K562 (cell line): ENCODE data around the gene SCAP. TPM values are rescaled to one million over a fixed set of nuclear protein-coding genes. Genes with fewer than 3 reads are reported as not detected.

ENCODE experiments used
- ARNT ChIP-seq, 2 experiments: fragments of 450-650 bp; IDR thresholded peaks; 2 replicates each; pipeline ENCODE4 v1.6.1; 2016; ENCODE audit warnings: mild to moderate bottlenecking in 1 of 2
- CHD1 ChIP-seq: fragments of 200-600 bp; sonication (generic); IDR thresholded peaks from one replicate; pipeline ENCODE4 v1.6.1; 2012; ENCODE audit warnings: mild to moderate bottlenecking, moderate library complexity, low read length, inconsistent platforms
- LCOR ChIP-seq: sonication (generic); formaldehyde crosslinking; IDR thresholded peaks from 2 replicates; pipeline ENCODE4 v1.8.0; 2022; ENCODE audit warnings: mild to moderate bottlenecking, missing genetic modification reagents
- MYNN ChIP-seq, 2 experiments: sonication (generic); formaldehyde crosslinking in 1 of 2; IDR thresholded peaks; 2 replicates each; pipeline versions ENCODE4 v1.5.0 to v1.6.1; 2016 to 2020; ENCODE audit warnings: antibody characterized with exemption in 1 of 2, missing genetic modification reagents in 1 of 2
- NUFIP1 ChIP-seq: fragments of 450-650 bp; IDR thresholded peaks from 2 replicates; pipeline ENCODE4 v1.6.1; 2018; ENCODE audit not compliant: partially characterized antibody
- PHF21A ChIP-seq: fragments of 450-650 bp; IDR thresholded peaks from 2 replicates; pipeline ENCODE4 v1.6.1; 2017; ENCODE audit warnings: low read depth, borderline replicate concordance
- PRPF4 ChIP-seq: fragments of 200-400 bp; formaldehyde crosslinking; IDR thresholded peaks from one replicate; pipeline ENCODE4 v1.6.1; 2017; ENCODE audit warnings: low read length, low read depth, mild to moderate bottlenecking; ENCODE audit not compliant: insufficient read depth, poor library complexity, severe bottlenecking
- SMARCA5 ChIP-seq: fragments of 450-650 bp; IDR thresholded peaks from 2 replicates; pipeline ENCODE4 v1.6.1; 2016
- TAF15 ChIP-seq: fragments of 200-400 bp; formaldehyde crosslinking; IDR thresholded peaks from 2 replicates; pipeline ENCODE4 v1.6.1; 2017; ENCODE audit warnings: mild to moderate bottlenecking, low read depth, low read length, moderate library complexity
- TCF7 ChIP-seq: sonication (generic); IDR thresholded peaks from 2 replicates; pipeline ENCODE4 v1.6.1; 2016; ENCODE audit warnings: antibody characterized with exemption, borderline replicate concordance
- ZBTB8A ChIP-seq: fragments of 450-650 bp; IDR thresholded peaks from 2 replicates; pipeline ENCODE4 v1.6.1; 2018; ENCODE audit warnings: mild to moderate bottlenecking, moderate library complexity; ENCODE audit not compliant: partially characterized antibody
- ZFX ChIP-seq: sonication (generic); formaldehyde crosslinking; IDR thresholded peaks from 2 replicates; pipeline ENCODE4 v1.8.0; 2022; ENCODE audit warnings: mild to moderate bottlenecking, missing genetic modification reagents, moderate library complexity
- ZNF324 ChIP-seq: fragments of 250-450 bp; sonication (Bioruptor Pico); IDR thresholded peaks from 2 replicates; pipeline ENCODE4 v1.4.0; 2020; ENCODE audit warnings: mild to moderate bottlenecking
- ZNF444 ChIP-seq: fragments of 250-450 bp; sonication (Bioruptor Pico); IDR thresholded peaks from 2 replicates; pipeline ENCODE4 v1.4.0; 2020; ENCODE audit warnings: mild to moderate bottlenecking, moderate library complexity
- polyA plus RNA-seq, 8 experiments: library from polyadenylated mRNA; depleted of rRNA in 4 of 8; stranded (reverse) in 5 of 8; unstranded in 3 of 8; fragments of >200 nt; fragmentation: Nextera tagmentation in 2 of 8; fragmentation: Illumina TruSeq in 1 of 8; extraction: Ambion mirVana in 2 of 8; extraction: Trizol in 1 of 8; gene quantifications; 2 replicates each; pipeline versions ENCODE4 v1.2.1 to v1.2.3, GENCODE V29; 2011 to 2014; ENCODE audit warnings: inconsistent platforms in 1 of 8, missing spikeins in 1 of 8
- total RNA-seq, 7 experiments: library from RNA; depleted of rRNA in 6 of 7; stranded (reverse); fragments of >200 nt in 6 of 7; fragmentation: Illumina TruSeq in 2 of 7; extraction: Trizol in 2 of 7; gene quantifications; 2 replicates each; pipeline versions ENCODE4 v1.2.1 to v1.2.3, GENCODE V29; 2011 to 2021; ENCODE audit warnings: low replicate concordance in 1 of 7
- TF ChIP-seq, protein P1 (sequence below), 2 experiments: fragments of 450-650 bp; IDR thresholded peaks; 2 replicates each; pipeline ENCODE4 v1.6.1; 2018; ENCODE audit warnings: mild to moderate bottlenecking in 2 of 2, low read depth in 1 of 2; ENCODE audit not compliant: partially characterized antibody in 2 of 2
- TF ChIP-seq, protein P2 (sequence below), 2 experiments: fragments of 450-650 bp in 1 of 2; sonication (generic) in 1 of 2; formaldehyde crosslinking in 1 of 2; IDR thresholded peaks in 1 of 2; conservative IDR thresholded peaks in 1 of 2; 2 replicates each; pipeline versions ENCODE4 v1.6.1 to v1.8.1; 2016 to 2023; ENCODE audit warnings: mild to moderate bottlenecking in 2 of 2, moderate library complexity in 2 of 2, inconsistent platforms in 1 of 2, missing genetic modification reagents in 1 of 2
- TF ChIP-seq, protein P3 (sequence below): sonication (generic); formaldehyde crosslinking; IDR thresholded peaks from 2 replicates; pipeline ENCODE4 v1.9.0; 2022; ENCODE audit warnings: mild to moderate bottlenecking, missing genetic modification reagents
- TF ChIP-seq, protein P4 (sequence below): IDR thresholded peaks from 2 replicates; pipeline ENCODE4 v1.6.1; 2014; ENCODE audit warnings: antibody characterized with exemption
- TF ChIP-seq, protein P5 (sequence below): fragments of 250-450 bp; sonication (Bioruptor Pico); IDR thresholded peaks from 2 replicates; pipeline ENCODE4 v1.5.1; 2021; ENCODE audit warnings: mild to moderate bottlenecking

SCAP gene
- total and polyA plus RNA-seq, 9 of the 15 experiments (the other 6 are each of a cell fraction or from before 2014, with no cell fraction given) = 2.6 to 104 (median 37.8) TPM

DNA sequence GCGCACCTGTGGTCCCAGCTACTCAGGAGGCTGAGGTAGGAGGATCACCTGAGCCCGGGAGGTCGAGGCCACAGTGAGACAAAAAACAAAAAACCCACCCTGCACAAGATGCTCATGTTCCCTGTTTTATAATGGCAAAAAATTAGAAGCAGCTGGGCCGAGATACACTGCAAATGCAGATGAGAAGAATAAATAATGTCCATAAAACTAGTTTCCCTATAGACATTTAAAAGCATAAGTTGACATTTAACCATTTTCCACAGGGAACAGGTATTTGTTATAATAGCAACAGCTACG, 537 bp upstream of the SCAP start (continued):
- TF ChIP-seq, protein P1, sequence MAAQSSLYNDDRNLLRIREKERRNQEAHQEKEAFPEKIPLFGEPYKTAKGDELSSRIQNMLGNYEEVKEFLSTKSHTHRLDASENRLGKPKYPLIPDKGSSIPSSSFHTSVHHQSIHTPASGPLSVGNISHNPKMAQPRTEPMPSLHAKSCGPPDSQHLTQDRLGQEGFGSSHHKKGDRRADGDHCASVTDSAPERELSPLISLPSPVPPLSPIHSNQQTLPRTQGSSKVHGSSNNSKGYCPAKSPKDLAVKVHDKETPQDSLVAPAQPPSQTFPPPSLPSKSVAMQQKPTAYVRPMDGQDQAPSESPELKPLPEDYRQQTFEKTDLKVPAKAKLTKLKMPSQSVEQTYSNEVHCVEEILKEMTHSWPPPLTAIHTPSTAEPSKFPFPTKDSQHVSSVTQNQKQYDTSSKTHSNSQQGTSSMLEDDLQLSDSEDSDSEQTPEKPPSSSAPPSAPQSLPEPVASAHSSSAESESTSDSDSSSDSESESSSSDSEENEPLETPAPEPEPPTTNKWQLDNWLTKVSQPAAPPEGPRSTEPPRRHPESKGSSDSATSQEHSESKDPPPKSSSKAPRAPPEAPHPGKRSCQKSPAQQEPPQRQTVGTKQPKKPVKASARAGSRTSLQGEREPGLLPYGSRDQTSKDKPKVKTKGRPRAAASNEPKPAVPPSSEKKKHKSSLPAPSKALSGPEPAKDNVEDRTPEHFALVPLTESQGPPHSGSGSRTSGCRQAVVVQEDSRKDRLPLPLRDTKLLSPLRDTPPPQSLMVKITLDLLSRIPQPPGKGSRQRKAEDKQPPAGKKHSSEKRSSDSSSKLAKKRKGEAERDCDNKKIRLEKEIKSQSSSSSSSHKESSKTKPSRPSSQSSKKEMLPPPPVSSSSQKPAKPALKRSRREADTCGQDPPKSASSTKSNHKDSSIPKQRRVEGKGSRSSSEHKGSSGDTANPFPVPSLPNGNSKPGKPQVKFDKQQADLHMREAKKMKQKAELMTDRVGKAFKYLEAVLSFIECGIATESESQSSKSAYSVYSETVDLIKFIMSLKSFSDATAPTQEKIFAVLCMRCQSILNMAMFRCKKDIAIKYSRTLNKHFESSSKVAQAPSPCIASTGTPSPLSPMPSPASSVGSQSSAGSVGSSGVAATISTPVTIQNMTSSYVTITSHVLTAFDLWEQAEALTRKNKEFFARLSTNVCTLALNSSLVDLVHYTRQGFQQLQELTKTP (IDR thresholded peaks at IDR 0.05; ENCODE audit: low read depth in 1 of 2, partially characterized antibody in 2 of 2) = no peak
- TF ChIP-seq TAF15 (no peak), PHF21A (no peak), TCF7 (no peak), CHD1 (no peak), ZNF324 (CRISPR knock-in tag) (no peak), ZFX (CRISPR knock-in tag) (no peak), ZBTB8A (no peak), MYNN (IDR thresholded peaks at IDR 0.05) (no peak), MYNN (CRISPR knock-in tag; IDR thresholded peaks at IDR 0.05) (no peak), ARNT (IDR thresholded peaks at IDR 0.05) (peak in 1 of 2 experiments; percentile 64; a peak in 1 of 4 replicates), SMARCA5 (peak; percentile 79; the same call in 1 of the 2 replicates), ZNF444 (CRISPR knock-in tag) (no peak), LCOR (CRISPR knock-in tag) (no peak), NUFIP1 (no peak), PRPF4 (no peak)
- TF ChIP-seq, protein P2, sequence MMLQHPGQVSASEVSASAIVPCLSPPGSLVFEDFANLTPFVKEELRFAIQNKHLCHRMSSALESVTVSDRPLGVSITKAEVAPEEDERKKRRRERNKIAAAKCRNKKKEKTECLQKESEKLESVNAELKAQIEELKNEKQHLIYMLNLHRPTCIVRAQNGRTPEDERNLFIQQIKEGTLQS (IDR thresholded peaks at IDR 0.05) = no peak
- TF ChIP-seq, protein P2 (CRISPR knock-in tag; conservative IDR thresholded peaks at IDR 0.05) = 0 out of 2 replicates have a peak, but pooled peaks have one; percentile 36
- TF ChIP-seq, protein P3, sequence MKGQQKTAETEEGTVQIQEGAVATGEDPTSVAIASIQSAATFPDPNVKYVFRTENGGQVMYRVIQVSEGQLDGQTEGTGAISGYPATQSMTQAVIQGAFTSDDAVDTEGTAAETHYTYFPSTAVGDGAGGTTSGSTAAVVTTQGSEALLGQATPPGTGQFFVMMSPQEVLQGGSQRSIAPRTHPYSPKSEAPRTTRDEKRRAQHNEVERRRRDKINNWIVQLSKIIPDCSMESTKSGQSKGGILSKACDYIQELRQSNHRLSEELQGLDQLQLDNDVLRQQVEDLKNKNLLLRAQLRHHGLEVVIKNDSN (CRISPR knock-in tag) = no peak
- TF ChIP-seq, protein P4, sequence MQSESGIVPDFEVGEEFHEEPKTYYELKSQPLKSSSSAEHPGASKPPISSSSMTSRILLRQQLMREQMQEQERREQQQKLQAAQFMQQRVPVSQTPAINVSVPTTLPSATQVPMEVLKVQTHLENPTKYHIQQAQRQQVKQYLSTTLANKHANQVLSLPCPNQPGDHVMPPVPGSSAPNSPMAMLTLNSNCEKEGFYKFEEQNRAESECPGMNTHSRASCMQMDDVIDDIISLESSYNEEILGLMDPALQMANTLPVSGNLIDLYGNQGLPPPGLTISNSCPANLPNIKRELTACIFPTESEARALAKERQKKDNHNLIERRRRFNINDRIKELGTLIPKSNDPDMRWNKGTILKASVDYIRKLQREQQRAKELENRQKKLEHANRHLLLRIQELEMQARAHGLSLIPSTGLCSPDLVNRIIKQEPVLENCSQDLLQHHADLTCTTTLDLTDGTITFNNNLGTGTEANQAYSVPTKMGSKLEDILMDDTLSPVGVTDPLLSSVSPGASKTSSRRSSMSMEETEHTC = no peak
- TF ChIP-seq, protein P5, sequence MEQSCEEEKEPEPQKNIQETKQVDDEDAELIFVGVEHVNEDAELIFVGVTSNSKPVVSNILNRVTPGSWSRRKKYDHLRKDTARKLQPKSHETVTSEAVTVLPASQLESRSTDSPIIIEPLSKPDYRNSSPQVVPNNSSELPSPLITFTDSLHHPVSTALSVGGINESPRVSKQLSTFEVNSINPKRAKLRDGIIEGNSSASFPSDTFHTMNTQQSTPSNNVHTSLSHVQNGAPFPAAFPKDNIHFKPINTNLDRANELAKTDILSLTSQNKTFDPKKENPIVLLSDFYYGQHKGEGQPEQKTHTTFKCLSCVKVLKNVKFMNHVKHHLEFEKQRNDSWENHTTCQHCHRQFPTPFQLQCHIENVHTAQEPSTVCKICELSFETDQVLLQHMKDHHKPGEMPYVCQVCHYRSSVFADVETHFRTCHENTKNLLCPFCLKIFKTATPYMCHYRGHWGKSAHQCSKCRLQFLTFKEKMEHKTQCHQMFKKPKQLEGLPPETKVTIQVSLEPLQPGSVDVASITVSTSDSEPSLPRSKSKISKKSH (CRISPR knock-in tag) = no peak
